HL-60 (cell line): ENCODE measurements around the gene GGA2.

ENCODE experiments used
- GABPA ChIP-seq: IDR thresholded peaks from 2 replicates; pipeline ENCODE4 v1.6.1; 2012; ENCODE audit warnings: low read depth
- POLR2AphosphoS5 ChIP-seq: IDR thresholded peaks from 2 replicates; pipeline ENCODE4 v1.6.1; 2012; ENCODE audit warnings: low read depth
- TF ChIP-seq, protein P1 (sequence below): IDR thresholded peaks from one replicate; pipeline ENCODE4 v1.5.1; 2011; ENCODE audit warnings: low read length, control low read depth, inconsistent platforms; ENCODE audit not compliant: insufficient read depth
- TF ChIP-seq, protein P2 (sequence below): IDR thresholded peaks from 2 replicates; pipeline ENCODE4 v1.6.1; 2012; ENCODE audit warnings: low read depth; ENCODE audit not compliant: insufficient replicate concordance

DNA sequence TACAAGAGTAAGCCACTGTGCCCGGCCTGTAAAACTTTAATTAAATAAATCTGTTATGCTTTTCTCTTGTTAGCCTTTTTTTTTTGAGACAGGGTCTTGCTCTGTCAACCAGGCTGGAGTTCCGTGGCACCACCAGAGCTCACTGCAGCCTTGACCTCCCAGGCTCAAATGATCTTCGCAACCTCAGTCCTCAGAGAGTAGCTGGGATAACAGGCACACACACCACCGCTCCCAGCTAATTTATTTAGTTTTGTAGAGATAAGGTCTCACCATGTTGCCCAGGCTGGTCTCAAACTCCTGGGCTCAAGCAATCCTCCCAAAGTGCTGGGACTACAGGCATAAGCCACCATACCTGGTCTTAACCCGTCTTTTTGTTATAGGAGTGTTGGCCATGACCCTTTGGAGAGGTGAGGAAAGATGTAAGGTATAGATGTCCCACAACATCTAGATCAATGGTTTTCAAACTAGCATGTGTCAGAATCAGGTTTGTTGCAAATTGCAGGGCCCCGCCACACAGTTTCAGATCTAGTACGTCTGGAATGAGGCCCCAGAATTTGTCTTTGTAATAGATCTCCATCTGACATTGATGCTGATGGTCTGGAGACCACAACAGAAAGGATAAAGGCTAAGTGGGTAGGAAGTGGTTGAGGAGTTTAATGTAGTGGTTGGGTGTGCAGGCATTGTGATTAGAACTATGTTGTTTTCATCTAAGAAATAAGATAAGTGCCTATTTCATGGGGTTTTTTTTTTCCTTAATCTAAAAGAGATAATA, 4.3 kb upstream of the GGA2 start:
- TF ChIP-seq, protein P1, sequence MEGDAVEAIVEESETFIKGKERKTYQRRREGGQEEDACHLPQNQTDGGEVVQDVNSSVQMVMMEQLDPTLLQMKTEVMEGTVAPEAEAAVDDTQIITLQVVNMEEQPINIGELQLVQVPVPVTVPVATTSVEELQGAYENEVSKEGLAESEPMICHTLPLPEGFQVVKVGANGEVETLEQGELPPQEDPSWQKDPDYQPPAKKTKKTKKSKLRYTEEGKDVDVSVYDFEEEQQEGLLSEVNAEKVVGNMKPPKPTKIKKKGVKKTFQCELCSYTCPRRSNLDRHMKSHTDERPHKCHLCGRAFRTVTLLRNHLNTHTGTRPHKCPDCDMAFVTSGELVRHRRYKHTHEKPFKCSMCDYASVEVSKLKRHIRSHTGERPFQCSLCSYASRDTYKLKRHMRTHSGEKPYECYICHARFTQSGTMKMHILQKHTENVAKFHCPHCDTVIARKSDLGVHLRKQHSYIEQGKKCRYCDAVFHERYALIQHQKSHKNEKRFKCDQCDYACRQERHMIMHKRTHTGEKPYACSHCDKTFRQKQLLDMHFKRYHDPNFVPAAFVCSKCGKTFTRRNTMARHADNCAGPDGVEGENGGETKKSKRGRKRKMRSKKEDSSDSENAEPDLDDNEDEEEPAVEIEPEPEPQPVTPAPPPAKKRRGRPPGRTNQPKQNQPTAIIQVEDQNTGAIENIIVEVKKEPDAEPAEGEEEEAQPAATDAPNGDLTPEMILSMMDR, result no peak
- no peak for TF ChIP-seq POLR2AphosphoS5
- TF ChIP-seq GABPA, result no peak
- TF ChIP-seq, protein P2, sequence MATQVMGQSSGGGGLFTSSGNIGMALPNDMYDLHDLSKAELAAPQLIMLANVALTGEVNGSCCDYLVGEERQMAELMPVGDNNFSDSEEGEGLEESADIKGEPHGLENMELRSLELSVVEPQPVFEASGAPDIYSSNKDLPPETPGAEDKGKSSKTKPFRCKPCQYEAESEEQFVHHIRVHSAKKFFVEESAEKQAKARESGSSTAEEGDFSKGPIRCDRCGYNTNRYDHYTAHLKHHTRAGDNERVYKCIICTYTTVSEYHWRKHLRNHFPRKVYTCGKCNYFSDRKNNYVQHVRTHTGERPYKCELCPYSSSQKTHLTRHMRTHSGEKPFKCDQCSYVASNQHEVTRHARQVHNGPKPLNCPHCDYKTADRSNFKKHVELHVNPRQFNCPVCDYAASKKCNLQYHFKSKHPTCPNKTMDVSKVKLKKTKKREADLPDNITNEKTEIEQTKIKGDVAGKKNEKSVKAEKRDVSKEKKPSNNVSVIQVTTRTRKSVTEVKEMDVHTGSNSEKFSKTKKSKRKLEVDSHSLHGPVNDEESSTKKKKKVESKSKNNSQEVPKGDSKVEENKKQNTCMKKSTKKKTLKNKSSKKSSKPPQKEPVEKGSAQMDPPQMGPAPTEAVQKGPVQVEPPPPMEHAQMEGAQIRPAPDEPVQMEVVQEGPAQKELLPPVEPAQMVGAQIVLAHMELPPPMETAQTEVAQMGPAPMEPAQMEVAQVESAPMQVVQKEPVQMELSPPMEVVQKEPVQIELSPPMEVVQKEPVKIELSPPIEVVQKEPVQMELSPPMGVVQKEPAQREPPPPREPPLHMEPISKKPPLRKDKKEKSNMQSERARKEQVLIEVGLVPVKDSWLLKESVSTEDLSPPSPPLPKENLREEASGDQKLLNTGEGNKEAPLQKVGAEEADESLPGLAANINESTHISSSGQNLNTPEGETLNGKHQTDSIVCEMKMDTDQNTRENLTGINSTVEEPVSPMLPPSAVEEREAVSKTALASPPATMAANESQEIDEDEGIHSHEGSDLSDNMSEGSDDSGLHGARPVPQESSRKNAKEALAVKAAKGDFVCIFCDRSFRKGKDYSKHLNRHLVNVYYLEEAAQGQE, result no peak
